DND-41 (cell line): ENCODE results near the gene TLN1.

Source experiments
- ATAC-seq: fragments of 200-7000 bp; cut with Tn5 transposase; 3 replicates; pipeline ENCODE4 v1.9.1; 2021; ENCODE audit warnings: low read depth; ENCODE audit not compliant: insufficient read depth
- DNase-seq: peaks from one replicate; pipeline ENCODE4 v3.0.0-alpha.2; 2020
- H2AFZ ChIP-seq: 2 replicates; pipeline ENCODE4 v1.6.0; 2012; ENCODE audit warnings: low read depth, low read length
- H3K27ac ChIP-seq: 2 replicates; pipeline ENCODE4 v1.5.1; 2012; ENCODE audit warnings: low read length, inconsistent platforms
- H3K27me3 ChIP-seq: fragments of 200-600 bp; sonication (generic); 2 replicates; pipeline ENCODE4 v1.6.0; 2012; ENCODE audit warnings: low read length, mild to moderate bottlenecking, inconsistent platforms; ENCODE audit not compliant: insufficient read depth, poor library complexity
- H3K36me3 ChIP-seq: 2 replicates; pipeline ENCODE4 v1.5.1; 2012; ENCODE audit warnings: low read length, inconsistent platforms; ENCODE audit not compliant: insufficient read depth
- H3K4me1 ChIP-seq: 2 replicates; pipeline ENCODE4 v1.5.1; 2012; ENCODE audit warnings: mild to moderate bottlenecking, low read length; ENCODE audit not compliant: insufficient read depth
- H3K4me2 ChIP-seq: 2 replicates; pipeline ENCODE4 v1.6.0; 2012; ENCODE audit warnings: mild to moderate bottlenecking, moderate library complexity, low read length, inconsistent platforms; ENCODE audit not compliant: insufficient read depth
- H3K4me3 ChIP-seq, 2 experiments: fragments of 200-600 bp in 1 of 2; shearing (Covaris generic) in 1 of 2; 2 replicates each; pipeline ENCODE4 v1.5.1; 2012 to 2016; ENCODE audit warnings: inconsistent platforms in 2 of 2, low read length in 2 of 2, mild to moderate bottlenecking in 2 of 2, low read depth in 1 of 2, moderate library complexity in 1 of 2
- H3K79me2 ChIP-seq: 2 replicates; pipeline ENCODE4 v1.6.0; 2012; ENCODE audit warnings: low read length, inconsistent platforms; ENCODE audit not compliant: insufficient read depth
- H3K9ac ChIP-seq: 2 replicates; pipeline ENCODE4 v1.6.0; 2012; ENCODE audit warnings: low read depth, mild to moderate bottlenecking, inconsistent platforms, low read length, moderate library complexity
- H3K9me3 ChIP-seq: 2 replicates; pipeline ENCODE4 v1.5.1; 2012; ENCODE audit warnings: low read length, moderate library complexity, mild to moderate bottlenecking, inconsistent platforms; ENCODE audit not compliant: insufficient read depth, severe bottlenecking
- H4K20me1 ChIP-seq: 2 replicates; pipeline ENCODE4 v1.6.0; 2012; ENCODE audit warnings: low read length; ENCODE audit not compliant: insufficient read depth
- EZH2 ChIP-seq: IDR thresholded peaks from 3 replicates; pipeline ENCODE4 v1.6.1; 2012; ENCODE audit warnings: borderline replicate concordance, low read depth, mild to moderate bottlenecking, moderate library complexity, low read length, inconsistent platforms; ENCODE audit not compliant: severe bottlenecking
- TF ChIP-seq, protein P1 (sequence below): IDR thresholded peaks from 2 replicates; pipeline ENCODE4 v1.5.1; 2012; ENCODE audit warnings: borderline replicate concordance, low read length, moderate library complexity, mild to moderate bottlenecking; ENCODE audit not compliant: poor library complexity, severe bottlenecking; ENCODE audit errors: extremely low read depth

TLN1 gene

DNA sequence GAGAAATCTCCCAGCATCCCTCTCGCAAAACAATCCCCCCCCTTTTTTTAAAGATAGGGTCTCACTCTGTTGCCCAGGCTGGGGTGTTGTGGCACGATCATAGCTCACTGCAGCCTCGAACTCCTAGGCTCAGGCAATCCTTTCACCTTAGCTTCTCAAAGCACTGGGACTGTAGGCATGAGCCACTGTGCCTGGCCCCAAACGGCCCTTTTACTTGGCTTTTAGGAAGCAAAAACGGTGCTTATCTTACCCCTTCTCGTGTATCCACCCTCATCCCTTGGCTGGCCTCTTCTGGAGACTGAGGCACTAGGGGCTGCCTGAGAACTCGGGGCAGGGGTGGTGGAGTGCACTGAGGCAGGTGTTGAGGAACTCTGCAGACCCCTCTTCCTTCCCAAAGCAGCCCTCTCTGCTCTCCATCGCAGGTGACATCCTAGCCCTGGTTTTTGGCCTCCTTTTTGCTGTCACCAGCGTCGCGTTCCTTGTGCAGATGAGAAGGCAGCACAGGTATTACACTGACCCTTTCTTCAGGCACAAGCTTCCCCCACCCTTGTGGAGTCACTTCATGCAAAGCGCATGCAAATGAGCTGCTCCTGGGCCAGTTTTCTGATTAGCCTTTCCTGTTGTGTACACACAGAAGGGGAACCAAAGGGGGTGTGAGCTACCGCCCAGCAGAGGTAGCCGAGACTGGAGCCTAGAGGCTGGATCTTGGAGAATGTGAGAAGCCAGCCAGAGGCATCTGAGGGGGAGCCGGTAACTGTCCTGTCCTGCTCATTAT lies 51.5 kb downstream of the TLN1 start:
- Histone ChIP-seq H3K4me3 (no peak overlapping the region), H3K9me3 (no peaks in the 10 kb centered on the region), H2AFZ (no peak overlapping the region), H4K20me1 (no peaks in the 10 kb centered on the region; the same call in 1 of the 2 replicates), H3K79me2 (no peaks in the 10 kb centered on the region), H3K36me3 (peaks cover 29% of the 10 kb centered on the region), H3K4me1 (no peaks in the 10 kb centered on the region), H3K27me3 (no peaks in the 10 kb centered on the region), H3K27ac (no peak overlapping the region), H3K4me2 (no peak overlapping the region), H3K9ac (no peak overlapping the region)
- DNase-seq (no peak), ATAC-seq (no peak)
- TF ChIP-seq EZH2 = no peak
- TF ChIP-seq, protein P1, sequence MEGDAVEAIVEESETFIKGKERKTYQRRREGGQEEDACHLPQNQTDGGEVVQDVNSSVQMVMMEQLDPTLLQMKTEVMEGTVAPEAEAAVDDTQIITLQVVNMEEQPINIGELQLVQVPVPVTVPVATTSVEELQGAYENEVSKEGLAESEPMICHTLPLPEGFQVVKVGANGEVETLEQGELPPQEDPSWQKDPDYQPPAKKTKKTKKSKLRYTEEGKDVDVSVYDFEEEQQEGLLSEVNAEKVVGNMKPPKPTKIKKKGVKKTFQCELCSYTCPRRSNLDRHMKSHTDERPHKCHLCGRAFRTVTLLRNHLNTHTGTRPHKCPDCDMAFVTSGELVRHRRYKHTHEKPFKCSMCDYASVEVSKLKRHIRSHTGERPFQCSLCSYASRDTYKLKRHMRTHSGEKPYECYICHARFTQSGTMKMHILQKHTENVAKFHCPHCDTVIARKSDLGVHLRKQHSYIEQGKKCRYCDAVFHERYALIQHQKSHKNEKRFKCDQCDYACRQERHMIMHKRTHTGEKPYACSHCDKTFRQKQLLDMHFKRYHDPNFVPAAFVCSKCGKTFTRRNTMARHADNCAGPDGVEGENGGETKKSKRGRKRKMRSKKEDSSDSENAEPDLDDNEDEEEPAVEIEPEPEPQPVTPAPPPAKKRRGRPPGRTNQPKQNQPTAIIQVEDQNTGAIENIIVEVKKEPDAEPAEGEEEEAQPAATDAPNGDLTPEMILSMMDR = no peak

DNA sequence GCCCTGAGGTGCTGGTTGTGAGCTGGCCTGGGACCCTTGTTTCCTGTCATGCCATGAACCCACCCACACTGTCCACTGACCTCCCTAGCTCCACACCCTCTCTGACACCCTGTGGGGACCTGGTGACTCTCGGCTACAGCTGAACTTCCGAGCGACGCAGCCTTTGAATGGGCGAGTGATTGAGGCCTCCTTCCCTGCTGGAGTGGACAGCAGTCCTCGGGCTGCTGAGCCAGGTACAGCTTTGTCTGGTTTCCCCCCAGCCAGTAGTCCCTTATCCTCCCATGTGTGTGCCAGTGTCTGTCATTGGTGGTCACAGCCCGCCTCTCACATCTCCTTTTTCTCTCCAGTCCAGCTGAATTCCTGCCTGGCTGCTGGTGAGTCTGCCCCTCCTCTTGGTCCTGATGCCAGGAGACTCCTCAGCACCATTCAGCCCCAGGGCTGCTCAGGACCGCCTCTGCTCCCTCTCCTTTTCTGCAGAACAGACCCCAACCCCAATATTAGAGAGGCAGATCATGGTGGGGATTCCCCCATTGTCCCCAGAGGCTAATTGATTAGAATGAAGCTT lies 52.1 kb downstream of the TLN1 start:
- no peaks in the 10 kb centered on the region for H3K27me3 ChIP-seq
- no peak overlapping the region for H3K27ac ChIP-seq
- no peak for ATAC-seq
- TF ChIP-seq, protein P1 = no peak
- no peak for TF ChIP-seq EZH2
- no peak overlapping the region for H2AFZ ChIP-seq
- no peak overlapping the region for H3K9ac ChIP-seq
- H3K4me2 ChIP-seq = no peak overlapping the region
- DNase-seq = no peak
- no peaks in the 10 kb centered on the region for H3K9me3 ChIP-seq
- H3K4me3 ChIP-seq = no peak overlapping the region
- no peaks in the 10 kb centered on the region; the same call in 1 of the 2 replicates for H4K20me1 ChIP-seq
- H3K79me2 ChIP-seq = no peaks in the 10 kb centered on the region
- no peaks in the 10 kb centered on the region for H3K4me1 ChIP-seq
- H3K36me3 ChIP-seq = peaks cover 23% of the 10 kb centered on the region

DNA sequence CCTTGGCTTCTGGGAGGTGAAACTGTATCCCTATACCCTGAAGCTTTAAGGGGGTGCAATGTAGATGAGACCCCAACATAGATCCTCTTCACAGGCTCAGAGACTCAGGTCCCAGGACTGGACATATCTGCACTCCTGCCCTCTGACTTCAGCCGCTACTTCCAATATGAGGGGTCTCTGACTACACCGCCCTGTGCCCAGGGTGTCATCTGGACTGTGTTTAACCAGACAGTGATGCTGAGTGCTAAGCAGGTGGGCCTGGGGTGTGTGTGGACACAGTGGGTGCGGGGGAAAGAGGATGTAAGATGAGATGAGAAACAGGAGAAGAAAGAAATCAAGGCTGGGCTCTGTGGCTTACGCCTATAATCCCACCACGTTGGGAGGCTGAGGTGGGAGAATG lies 52.9 kb downstream of the TLN1 start:
- no peaks in the 10 kb centered on the region for H3K4me1 ChIP-seq
- H3K9me3 ChIP-seq = no peaks in the 10 kb centered on the region
- H3K4me3 ChIP-seq = no peak overlapping the region
- ATAC-seq (no peak), DNase-seq (no peak)
- no peaks in the 10 kb centered on the region for H3K79me2 ChIP-seq
- no peak for TF ChIP-seq EZH2
- TF ChIP-seq, protein P1 = no peak
- H3K36me3 ChIP-seq = peaks cover 15% of the 10 kb centered on the region; the same call in 1 of the 2 replicates
- H2AFZ ChIP-seq = no peak overlapping the region
- H3K27me3 ChIP-seq = no peaks in the 10 kb centered on the region
- H4K20me1 ChIP-seq = no peaks in the 10 kb centered on the region; the same call in 1 of the 2 replicates
- no peak overlapping the region for H3K4me2 ChIP-seq
- no peak overlapping the region for H3K27ac ChIP-seq
- no peak overlapping the region for H3K9ac ChIP-seq
